ENCODE results near the gene VEGFD.

Gene VEGFD

DNA sequence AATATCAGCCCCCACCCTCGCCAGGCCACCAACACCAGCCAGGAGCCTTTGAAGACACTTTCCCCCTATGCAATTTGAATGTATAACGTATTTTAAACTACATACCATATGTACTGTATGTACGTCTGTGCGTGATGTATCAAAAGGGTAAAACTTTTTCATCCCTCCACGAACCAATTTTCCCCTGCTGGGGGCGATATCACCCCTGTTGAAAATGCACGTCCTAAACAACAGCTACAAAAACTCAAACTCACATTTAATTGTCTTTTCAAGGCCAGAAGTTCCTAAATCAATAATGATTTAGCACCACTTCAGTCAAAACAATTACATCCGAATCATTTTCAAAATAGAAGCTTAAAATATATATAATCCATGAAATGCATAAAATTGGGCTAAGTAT is 1.4 kb downstream of the VEGFD start:
- no peak for TF ChIP-seq SNAI2 (CRISPR knock-in tag; IDR thresholded peaks at IDR 0.05)
- TF ChIP-seq GLIS3 (CRISPR knock-in tag; IDR thresholded peaks at IDR 0.05): no peak
- TF ChIP-seq, protein P1, sequence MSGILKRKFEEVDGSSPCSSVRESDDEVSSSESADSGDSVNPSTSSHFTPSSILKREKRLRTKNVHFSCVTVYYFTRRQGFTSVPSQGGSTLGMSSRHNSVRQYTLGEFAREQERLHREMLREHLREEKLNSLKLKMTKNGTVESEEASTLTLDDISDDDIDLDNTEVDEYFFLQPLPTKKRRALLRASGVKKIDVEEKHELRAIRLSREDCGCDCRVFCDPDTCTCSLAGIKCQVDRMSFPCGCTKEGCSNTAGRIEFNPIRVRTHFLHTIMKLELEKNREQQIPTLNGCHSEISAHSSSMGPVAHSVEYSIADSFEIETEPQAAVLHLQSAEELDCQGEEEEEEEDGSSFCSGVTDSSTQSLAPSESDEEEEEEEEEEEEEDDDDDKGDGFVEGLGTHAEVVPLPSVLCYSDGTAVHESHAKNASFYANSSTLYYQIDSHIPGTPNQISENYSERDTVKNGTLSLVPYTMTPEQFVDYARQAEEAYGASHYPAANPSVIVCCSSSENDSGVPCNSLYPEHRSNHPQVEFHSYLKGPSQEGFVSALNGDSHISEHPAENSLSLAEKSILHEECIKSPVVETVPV (CRISPR knock-in tag; IDR thresholded peaks at IDR 0.05): no peak
- no peak for TF ChIP-seq TCF4 (CRISPR knock-in tag; IDR thresholded peaks at IDR 0.05; ENCODE audit: borderline replicate concordance)
- TF ChIP-seq OSR1 (CRISPR knock-in tag; IDR thresholded peaks at IDR 0.05): no peak
- TF ChIP-seq BACH2 (CRISPR knock-in tag; IDR thresholded peaks at IDR 0.05; ENCODE audit: borderline replicate concordance): no peak
- TF ChIP-seq POU6F1 (CRISPR knock-in tag; IDR thresholded peaks at IDR 0.05; ENCODE audit: borderline replicate concordance, low read depth): no peak
- no peak for TF ChIP-seq ESRRG (CRISPR knock-in tag; IDR thresholded peaks at IDR 0.05)
- no peak for TF ChIP-seq ZNF565 (CRISPR knock-in tag; conservative IDR thresholded peaks at IDR 0.05; ENCODE audit: low read depth)
- TF ChIP-seq CREB5 (CRISPR knock-in tag; IDR thresholded peaks at IDR 0.05; ENCODE audit: low read depth): no peak
- no peak for TF ChIP-seq TOX (CRISPR knock-in tag; IDR thresholded peaks at IDR 0.05; ENCODE audit: borderline replicate concordance)
- TF ChIP-seq RARB (CRISPR knock-in tag; IDR thresholded peaks at IDR 0.05): no peak
- no peak for TF ChIP-seq TSHZ2 (CRISPR knock-in tag; IDR thresholded peaks at IDR 0.05)
- TF ChIP-seq, protein P2, sequence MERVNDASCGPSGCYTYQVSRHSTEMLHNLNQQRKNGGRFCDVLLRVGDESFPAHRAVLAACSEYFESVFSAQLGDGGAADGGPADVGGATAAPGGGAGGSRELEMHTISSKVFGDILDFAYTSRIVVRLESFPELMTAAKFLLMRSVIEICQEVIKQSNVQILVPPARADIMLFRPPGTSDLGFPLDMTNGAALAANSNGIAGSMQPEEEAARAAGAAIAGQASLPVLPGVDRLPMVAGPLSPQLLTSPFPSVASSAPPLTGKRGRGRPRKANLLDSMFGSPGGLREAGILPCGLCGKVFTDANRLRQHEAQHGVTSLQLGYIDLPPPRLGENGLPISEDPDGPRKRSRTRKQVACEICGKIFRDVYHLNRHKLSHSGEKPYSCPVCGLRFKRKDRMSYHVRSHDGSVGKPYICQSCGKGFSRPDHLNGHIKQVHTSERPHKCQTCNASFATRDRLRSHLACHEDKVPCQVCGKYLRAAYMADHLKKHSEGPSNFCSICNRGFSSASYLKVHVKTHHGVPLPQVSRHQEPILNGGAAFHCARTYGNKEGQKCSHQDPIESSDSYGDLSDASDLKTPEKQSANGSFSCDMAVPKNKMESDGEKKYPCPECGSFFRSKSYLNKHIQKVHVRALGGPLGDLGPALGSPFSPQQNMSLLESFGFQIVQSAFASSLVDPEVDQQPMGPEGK (CRISPR knock-in tag; IDR thresholded peaks at IDR 0.05; ENCODE audit: borderline replicate concordance): no peak
- no peak for TF ChIP-seq ZFP30 (CRISPR knock-in tag; IDR thresholded peaks at IDR 0.05)
- TF ChIP-seq ZNF8 (CRISPR knock-in tag; IDR thresholded peaks at IDR 0.05): no peak
- no peak for TF ChIP-seq ARNTL (CRISPR knock-in tag; IDR thresholded peaks at IDR 0.05; ENCODE audit: borderline replicate concordance, low read depth)
- no peak for TF ChIP-seq ZFP3 (CRISPR knock-in tag; IDR thresholded peaks at IDR 0.05)
- TF ChIP-seq ZC3H10 (CRISPR knock-in tag; IDR thresholded peaks at IDR 0.05): no peak
- no peak for TF ChIP-seq CSDC2 (CRISPR knock-in tag; IDR thresholded peaks at IDR 0.05)
- peak; percentile 38; the same call in 1 of the 3 replicates for ATAC-seq

DNA sequence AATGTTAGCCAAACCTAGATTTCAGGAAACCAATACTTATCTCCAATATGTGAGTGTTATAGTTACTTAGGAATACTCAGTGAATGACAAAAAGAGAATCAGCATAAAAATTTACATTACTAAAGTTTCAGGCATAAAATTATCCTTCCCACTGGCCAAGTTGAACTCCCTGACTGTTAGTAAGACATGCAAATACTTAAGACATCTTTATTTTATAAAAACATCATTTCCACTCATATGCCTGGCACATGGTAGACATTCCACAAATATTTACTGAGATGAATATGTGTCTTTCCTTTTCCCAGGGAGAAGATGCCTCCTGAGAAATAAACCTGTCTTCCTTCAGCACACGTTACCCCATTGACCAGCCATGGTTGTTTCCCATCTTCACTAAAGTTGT is 7.3 kb downstream of the VEGFD start:
- no peak for TF ChIP-seq TSHZ2 (CRISPR knock-in tag; IDR thresholded peaks at IDR 0.05)
- TF ChIP-seq PPARA (CRISPR knock-in tag; IDR thresholded peaks at IDR 0.05; ENCODE audit: borderline replicate concordance): no peak
- no peak for TF ChIP-seq ZFP30 (CRISPR knock-in tag; IDR thresholded peaks at IDR 0.05)
- TF ChIP-seq, protein P1 (CRISPR knock-in tag; IDR thresholded peaks at IDR 0.05): no peak
- TF ChIP-seq ZFP3 (CRISPR knock-in tag; IDR thresholded peaks at IDR 0.05): no peak
- TF ChIP-seq TOX (CRISPR knock-in tag; IDR thresholded peaks at IDR 0.05; ENCODE audit: borderline replicate concordance): no peak
- no peak for TF ChIP-seq ARNTL (CRISPR knock-in tag; IDR thresholded peaks at IDR 0.05; ENCODE audit: borderline replicate concordance, low read depth)
- TF ChIP-seq CREB5 (CRISPR knock-in tag; IDR thresholded peaks at IDR 0.05; ENCODE audit: low read depth): no peak
- TF ChIP-seq ISL1 (CRISPR knock-in tag; IDR thresholded peaks at IDR 0.05): no peak
- peak; percentile 94 for ATAC-seq

Measured in SK-N-SH treated with all-trans-retinoic acid at 6 μM for 48 hours (cell line).